Omental fat pad (tissue), 4 donors: ENCODE data around the gene DUSP16. TPM values are rescaled to one million over a fixed set of nuclear protein-coding genes. Genes with fewer than 3 reads are reported as not detected.

ENCODE experiments used
- ATAC-seq: fragments of 150-250 bp; one replicate; pipeline ENCODE4 v1.9.1; 2016; ENCODE audit warnings: mild to moderate bottlenecking, moderate library complexity; ENCODE audit not compliant: low FRiP score
- DNase-seq: peaks from one replicate; pipeline ENCODE4 v3.0.0-alpha.2; 2019; ENCODE audit warnings: low spot score
- CTCF ChIP-seq, 3 donors: fragments of 450-650 bp; IDR thresholded peaks; one replicate each; pipeline ENCODE4 v1.5.1; 2016 to 2017; ENCODE audit warnings: antibody characterized with exemption in 3 of 3, mild to moderate bottlenecking in 3 of 3, moderate library complexity in 2 of 3
- total RNA-seq, 4 donors: library from RNA; depleted of rRNA; stranded (reverse); fragments of >200 nt; gene quantifications; one replicate each; pipeline ENCODE4 v1.1.0, GENCODE V29; 2016

The DUSP16 gene
- total RNA-seq, 4 donors from 2014 or later: 18.2 to 29.6 (median 18.7) TPM

DNA sequence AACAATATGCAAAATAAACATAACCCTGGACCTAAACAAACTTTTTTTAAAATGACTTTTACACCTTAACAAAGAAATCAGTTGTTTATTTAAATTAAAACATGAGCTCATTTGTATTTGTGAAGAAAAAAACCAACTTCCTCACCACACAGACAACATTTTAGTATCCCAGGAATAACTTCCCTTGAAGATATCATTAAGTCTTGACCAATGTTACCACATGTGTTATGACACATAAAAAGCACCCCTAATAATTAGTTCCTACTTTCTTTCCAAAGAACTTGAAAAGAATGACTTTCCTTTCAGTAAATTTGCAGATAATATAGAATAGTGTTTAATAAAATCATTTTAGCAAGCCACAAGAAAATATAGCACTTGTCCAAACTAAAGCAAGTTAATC is 42.4 kb downstream of the DUSP16 start:
- no peak for TF ChIP-seq CTCF (IDR thresholded peaks at IDR 0.05)
- no peak for DNase-seq

GRCh38 chr12:12519354-12519998 is 43.2 kb downstream of the DUSP16 start:
- no peak for DNase-seq
- TF ChIP-seq CTCF (IDR thresholded peaks at IDR 0.05): no peak
- no peak for ATAC-seq

More for the DNA sequence above, 42.4 kb downstream of the DUSP16 start:
- ATAC-seq: no peak

GRCh38 chr12:12518919-12519318 is 43.7 kb downstream of the DUSP16 start:
- no peak for DNase-seq
- no peak for ATAC-seq
- no peak for TF ChIP-seq CTCF (IDR thresholded peaks at IDR 0.05)

- no peak for DNase-seq
- no peak for ATAC-seq
- TF ChIP-seq CTCF (IDR thresholded peaks at IDR 0.05): no peak
Observed at GRCh38 chr12:12518464-12518845, 44.2 kb downstream of the DUSP16 start.

DNA sequence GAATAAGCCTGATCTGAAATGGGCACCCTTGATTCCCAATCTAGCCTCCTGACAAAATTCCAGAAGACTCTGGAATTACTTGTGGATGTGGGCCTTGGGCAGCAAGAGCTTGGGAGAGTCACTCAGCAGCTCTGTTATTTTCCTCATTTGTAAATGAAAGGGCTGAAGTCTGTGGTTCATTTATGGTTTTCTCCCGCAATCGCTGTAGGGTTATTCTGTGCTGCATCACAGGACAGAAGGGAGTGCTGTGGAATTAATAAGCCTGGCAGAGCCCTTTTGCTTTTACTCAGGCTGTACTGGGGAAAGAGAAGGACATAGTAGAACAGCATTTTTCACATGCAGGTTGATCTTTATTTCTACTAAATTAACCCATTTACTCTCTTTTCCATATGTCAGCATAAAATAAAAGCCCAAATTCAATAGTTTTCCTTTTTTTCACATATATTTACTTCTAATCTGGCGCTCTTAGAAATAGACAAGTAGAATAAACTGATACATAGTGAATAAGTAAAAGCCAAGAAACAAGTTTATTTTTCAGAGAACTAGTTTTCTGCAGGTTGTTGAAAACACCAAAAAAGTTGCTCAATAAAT is 49.2 kb downstream of the DUSP16 start:
- DNase-seq (no peak), ATAC-seq (no peak)
- no peak for TF ChIP-seq CTCF (IDR thresholded peaks at IDR 0.05)

DNA sequence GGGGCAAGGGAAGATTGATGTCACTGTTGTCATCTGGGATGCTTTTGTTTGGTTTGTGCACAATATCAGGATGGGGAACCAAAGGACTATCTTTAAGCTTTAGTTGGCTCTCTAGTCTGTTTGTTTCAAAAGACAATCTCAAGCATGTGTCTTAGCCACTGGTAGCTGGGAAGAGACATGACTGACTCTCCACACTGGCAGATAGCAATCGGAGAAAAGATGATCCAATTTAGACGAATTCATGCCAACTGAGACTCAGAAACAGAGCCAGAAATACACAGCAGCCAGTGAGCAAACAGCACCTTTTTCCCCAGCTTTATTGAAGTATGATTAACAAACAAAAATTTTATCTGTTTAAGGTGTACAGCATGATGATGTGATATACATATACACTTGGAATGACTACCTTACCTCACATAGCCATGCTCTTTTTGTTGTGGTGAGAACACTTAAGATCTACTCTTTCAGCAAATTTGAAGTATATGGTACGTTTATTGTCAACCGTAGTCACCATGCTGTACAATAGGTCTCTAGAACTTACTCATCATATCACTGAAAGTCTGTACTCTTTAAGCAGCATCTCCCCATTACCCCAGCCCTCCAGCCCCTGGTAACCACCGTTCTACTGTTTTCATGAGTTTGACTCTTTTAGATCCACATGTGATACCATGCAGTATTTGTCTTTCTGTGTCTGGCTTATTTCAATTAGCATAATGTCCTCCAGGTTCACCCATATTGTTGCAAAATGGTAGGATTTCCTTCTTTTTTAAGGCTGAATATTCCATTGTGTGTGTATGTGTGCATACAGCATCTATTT is 50.6 kb downstream of the DUSP16 start:
- no peak for DNase-seq
- no peak for TF ChIP-seq CTCF (IDR thresholded peaks at IDR 0.05)
- no peak for ATAC-seq
